BLaER1 (cell line): ENCODE measurements around the gene CDH4.

Experiments used
- H3K27ac ChIP-seq: shearing (Covaris generic); formaldehyde crosslinking; 2 replicates; pipeline ENCODE4 v1.8.1; 2022
- H3K27me3 ChIP-seq: shearing (Covaris generic); formaldehyde crosslinking; 2 replicates; pipeline ENCODE4 v1.8.1; 2022
- H3K36me3 ChIP-seq: shearing (Covaris generic); formaldehyde crosslinking; 2 replicates; pipeline ENCODE4 v1.8.1; 2022
- H3K4me1 ChIP-seq: shearing (Covaris generic); formaldehyde crosslinking; 2 replicates; pipeline ENCODE4 v1.8.1; 2022
- H3K4me2 ChIP-seq: shearing (Covaris generic); formaldehyde crosslinking; 2 replicates; pipeline ENCODE4 v1.8.1; 2022
- H3K4me3 ChIP-seq: shearing (Covaris generic); formaldehyde crosslinking; 2 replicates; pipeline ENCODE4 v1.8.1; 2022
- H3K9ac ChIP-seq: shearing (Covaris generic); formaldehyde crosslinking; 2 replicates; pipeline ENCODE4 v1.8.1; 2022
- H3K9me3 ChIP-seq: shearing (Covaris generic); formaldehyde crosslinking; 2 replicates; pipeline ENCODE4 v1.8.1; 2022
- H4K20me1 ChIP-seq: shearing (Covaris generic); formaldehyde crosslinking; 2 replicates; pipeline ENCODE4 v1.8.1; 2022
- Cebpa-rat ChIP-seq: shearing (Covaris generic); IDR thresholded peaks from 2 replicates; pipeline ENCODE4 v1.8.1; 2022

The CDH4 gene

DNA sequence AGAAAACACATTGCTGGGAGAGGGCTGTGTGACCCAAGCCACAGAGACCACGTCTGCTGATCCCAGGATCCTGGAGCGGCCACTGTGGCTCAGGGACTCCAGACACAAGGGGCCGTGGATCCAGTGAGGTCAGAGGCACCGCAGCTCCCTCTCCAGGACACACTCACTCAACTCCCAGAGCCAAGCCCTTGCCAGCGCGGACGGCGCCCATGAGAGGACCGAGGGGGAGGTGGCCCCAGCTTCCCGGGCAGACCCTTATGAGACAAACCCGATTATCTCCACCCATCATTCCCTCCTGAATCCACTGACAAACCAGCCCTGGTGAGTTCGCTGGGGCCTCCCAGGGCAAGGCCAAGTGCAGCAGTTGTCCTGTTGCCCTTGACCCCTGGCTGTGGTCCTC lies 612.4 kb downstream of the CDH4 start:
- H3K9me3 ChIP-seq: no peaks in the 10 kb centered on the region; the same call in none of the 2 replicates
- H3K4me2 ChIP-seq: peak overlapping the region; percentile 51; the same call in 1 of the 2 replicates
- no peak overlapping the region for H3K4me3 ChIP-seq
- peaks cover 15% of the 10 kb centered on the region for H4K20me1 ChIP-seq
- no peak overlapping the region for H3K27ac ChIP-seq
- H3K27me3 ChIP-seq: peaks cover 3% of the 10 kb centered on the region; the same call in 1 of the 2 replicates
- H3K4me1 ChIP-seq: peaks cover 39% of the 10 kb centered on the region
- H3K9ac ChIP-seq: no peak overlapping the region
- TF ChIP-seq Cebpa-rat: no peak
- H3K36me3 ChIP-seq: no peaks in the 10 kb centered on the region

- no peak overlapping the region for H3K4me3 ChIP-seq
These were observed 613.3 kb downstream of the CDH4 start for GRCh38 chr20:61865353-61865752.

GRCh38 chr20:61866165-61866564 lies 614.1 kb downstream of the CDH4 start:
- peaks cover 3% of the 10 kb centered on the region; the same call in 1 of the 2 replicates for H3K27me3 ChIP-seq
- H3K4me1 ChIP-seq: peaks cover 33% of the 10 kb centered on the region
- no peak overlapping the region for H3K27ac ChIP-seq
- no peak for TF ChIP-seq Cebpa-rat
- no peaks in the 10 kb centered on the region; the same call in none of the 2 replicates for H3K9me3 ChIP-seq
- H3K36me3 ChIP-seq: no peaks in the 10 kb centered on the region
- H4K20me1 ChIP-seq: peaks cover 8% of the 10 kb centered on the region
- H3K9ac ChIP-seq: no peak overlapping the region
- H3K4me3 ChIP-seq: no peak overlapping the region
- no peak overlapping the region for H3K4me2 ChIP-seq

More at GRCh38 chr20:61865353-61865752, 613.3 kb downstream of the CDH4 start:
- no peak overlapping the region for H3K27ac ChIP-seq
- peaks cover 3% of the 10 kb centered on the region; the same call in 1 of the 2 replicates for H3K27me3 ChIP-seq
- no peaks in the 10 kb centered on the region; the same call in none of the 2 replicates for H3K9me3 ChIP-seq
- H4K20me1 ChIP-seq: peaks cover 15% of the 10 kb centered on the region
- no peak overlapping the region for H3K4me2 ChIP-seq
- peaks cover 35% of the 10 kb centered on the region for H3K4me1 ChIP-seq
- no peaks in the 10 kb centered on the region for H3K36me3 ChIP-seq
- TF ChIP-seq Cebpa-rat: no peak
- H3K9ac ChIP-seq: no peak overlapping the region

DNA sequence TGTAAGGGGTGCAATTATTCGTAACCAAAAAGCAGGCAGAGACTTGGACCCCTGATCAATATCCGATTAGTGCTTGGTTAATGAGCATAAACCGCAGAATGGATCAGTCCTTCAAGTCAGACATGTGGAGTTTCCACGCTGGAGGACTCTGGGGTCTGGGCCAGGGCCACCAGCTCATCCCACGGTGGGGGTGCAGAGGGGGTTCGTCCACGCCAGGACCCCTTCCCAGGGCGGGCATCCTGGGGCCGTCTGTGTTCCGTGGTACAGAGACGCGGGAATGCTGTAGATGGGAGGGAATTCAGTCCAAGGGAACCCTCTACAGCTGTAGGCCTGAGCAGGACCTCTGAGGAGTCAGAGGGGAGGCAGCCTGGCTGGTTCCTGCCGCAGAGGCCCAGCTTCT lies 615.9 kb downstream of the CDH4 start:
- TF ChIP-seq Cebpa-rat: no peak
- H3K9ac ChIP-seq: no peak overlapping the region
- H3K4me2 ChIP-seq: no peak overlapping the region
- no peak overlapping the region for H3K27ac ChIP-seq
- H3K36me3 ChIP-seq: no peaks in the 10 kb centered on the region
- no peaks in the 10 kb centered on the region for H4K20me1 ChIP-seq
- peaks cover 20% of the 10 kb centered on the region for H3K4me1 ChIP-seq
- no peak overlapping the region for H3K4me3 ChIP-seq
- no peaks in the 10 kb centered on the region; the same call in none of the 2 replicates for H3K9me3 ChIP-seq
- peaks cover 3% of the 10 kb centered on the region; the same call in 1 of the 2 replicates for H3K27me3 ChIP-seq

GRCh38 chr20:61868466-61869090 lies 616.5 kb downstream of the CDH4 start:
- TF ChIP-seq Cebpa-rat: no peak
- Histone ChIP-seq H3K36me3 (no peaks in the 10 kb centered on the region), H3K9me3 (no peaks in the 10 kb centered on the region; the same call in none of the 2 replicates), H3K4me1 (peaks cover 19% of the 10 kb centered on the region), H4K20me1 (no peaks in the 10 kb centered on the region), H3K27me3 (peaks cover under 1% of the 10 kb centered on the region; the same call in 1 of the 2 replicates), H3K27ac (no peak overlapping the region), H3K4me2 (no peak overlapping the region), H3K9ac (no peak overlapping the region), H3K4me3 (no peak overlapping the region)

DNA sequence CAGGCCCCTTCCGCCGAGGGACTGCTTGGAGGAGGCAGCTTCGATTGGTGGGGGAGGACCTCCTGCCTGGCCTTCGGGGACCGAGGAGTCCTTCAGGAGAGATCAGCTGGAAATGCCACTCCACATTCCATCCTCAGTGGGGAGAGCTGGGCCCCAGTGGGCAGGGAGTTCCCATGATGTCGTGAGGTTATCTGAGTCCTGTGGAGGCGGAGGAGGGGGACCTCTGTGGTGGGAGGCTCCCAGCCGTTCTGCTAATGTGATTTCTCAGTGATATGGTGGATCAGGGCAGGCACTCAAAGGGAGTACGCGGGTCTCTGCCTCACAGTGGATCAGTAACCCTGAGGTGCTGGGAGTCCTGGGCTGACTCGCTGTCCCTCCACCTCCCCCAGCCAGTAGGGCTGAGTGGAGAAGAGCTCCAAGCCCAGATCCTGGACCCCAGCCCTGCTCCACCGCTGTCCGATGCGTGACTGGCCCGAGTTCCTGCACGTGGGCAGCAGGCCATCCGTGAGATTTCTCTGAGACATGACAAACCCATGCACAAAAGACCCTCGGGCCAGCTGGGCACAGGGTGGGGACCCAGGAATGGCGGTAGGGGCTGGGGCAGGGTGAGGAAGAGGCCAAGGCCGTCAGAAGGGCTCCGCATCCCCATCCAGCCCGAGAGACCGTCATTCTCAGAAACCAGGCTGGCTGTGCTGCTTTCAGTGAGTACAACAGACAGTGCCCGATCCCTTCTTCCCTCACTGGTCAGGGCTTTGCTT lies 617.9 kb downstream of the CDH4 start:
- H3K9me3 ChIP-seq: no peaks in the 10 kb centered on the region; the same call in none of the 2 replicates
- H3K9ac ChIP-seq: no peak overlapping the region
- no peaks in the 10 kb centered on the region for H4K20me1 ChIP-seq
- no peak overlapping the region; the same call in 1 of the 2 replicates for H3K4me2 ChIP-seq
- no peaks in the 10 kb centered on the region for H3K36me3 ChIP-seq
- no peak overlapping the region for H3K27ac ChIP-seq
- no peaks in the 10 kb centered on the region for H3K27me3 ChIP-seq
- H3K4me1 ChIP-seq: peaks cover 11% of the 10 kb centered on the region; the same call in 1 of the 2 replicates
- no peak overlapping the region for H3K4me3 ChIP-seq
- TF ChIP-seq Cebpa-rat: no peak

DNA sequence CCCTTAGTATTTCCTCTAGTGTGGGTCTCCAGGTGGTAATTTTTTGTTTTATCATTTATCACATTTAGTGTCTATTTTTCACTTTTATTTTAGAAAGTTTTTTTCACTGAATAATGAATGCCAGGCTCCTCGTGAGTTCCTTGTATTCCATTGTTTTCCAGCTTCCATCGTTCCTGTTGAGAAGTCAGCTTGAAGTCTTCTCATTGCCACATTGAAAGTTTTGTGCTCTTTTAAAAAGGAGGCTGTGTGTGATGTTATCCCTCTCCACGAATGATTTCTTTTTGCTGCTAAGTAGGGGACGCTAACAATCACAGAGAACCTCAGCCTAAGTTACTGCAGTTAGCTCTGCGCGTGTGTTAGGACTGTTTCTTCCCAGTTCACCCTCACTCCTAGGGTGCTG lies 619.1 kb downstream of the CDH4 start:
- Histone ChIP-seq H3K4me1 (peaks cover 11% of the 10 kb centered on the region; the same call in 1 of the 2 replicates), H3K4me3 (no peak overlapping the region), H3K9me3 (no peaks in the 10 kb centered on the region), H3K36me3 (no peaks in the 10 kb centered on the region), H3K27me3 (no peaks in the 10 kb centered on the region), H4K20me1 (no peaks in the 10 kb centered on the region), H3K27ac (no peak overlapping the region), H3K9ac (no peak overlapping the region), H3K4me2 (no peak overlapping the region)
- TF ChIP-seq Cebpa-rat: no peak

DNA sequence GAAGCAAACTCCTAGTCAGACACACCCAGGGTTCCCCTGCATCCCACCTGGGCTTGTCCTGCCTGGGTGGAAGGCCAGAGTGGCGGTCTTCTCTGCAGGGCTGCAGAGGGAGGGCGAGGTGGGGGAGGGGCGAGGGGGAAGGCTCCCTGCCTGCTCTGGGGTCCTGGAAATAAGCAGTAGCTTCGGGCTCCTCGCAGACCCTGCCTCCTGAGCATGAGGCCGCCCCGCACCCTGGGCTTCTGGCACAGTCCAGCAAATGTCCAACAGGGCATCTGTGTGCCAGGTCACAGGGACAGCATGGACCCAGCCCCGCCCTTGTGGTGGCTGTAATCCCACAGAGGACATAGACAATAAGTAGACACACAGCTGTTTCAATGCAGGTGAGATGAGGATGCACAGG lies 619.9 kb downstream of the CDH4 start:
- no peak overlapping the region for H3K27ac ChIP-seq
- no peak overlapping the region for H3K4me3 ChIP-seq
- H4K20me1 ChIP-seq: no peaks in the 10 kb centered on the region
- H3K36me3 ChIP-seq: no peaks in the 10 kb centered on the region
- H3K27me3 ChIP-seq: no peaks in the 10 kb centered on the region
- no peak for TF ChIP-seq Cebpa-rat
- no peak overlapping the region for H3K4me2 ChIP-seq
- H3K9ac ChIP-seq: no peak overlapping the region
- H3K4me1 ChIP-seq: peaks cover 11% of the 10 kb centered on the region; the same call in 1 of the 2 replicates
- H3K9me3 ChIP-seq: no peaks in the 10 kb centered on the region

- Histone ChIP-seq H3K9ac (no peak overlapping the region), H3K27me3 (no peaks in the 10 kb centered on the region), H3K4me1 (peaks cover 11% of the 10 kb centered on the region; the same call in 1 of the 2 replicates), H3K36me3 (no peaks in the 10 kb centered on the region), H4K20me1 (no peaks in the 10 kb centered on the region), H3K9me3 (no peaks in the 10 kb centered on the region), H3K4me2 (no peak overlapping the region), H3K4me3 (no peak overlapping the region), H3K27ac (no peak overlapping the region)
- no peak for TF ChIP-seq Cebpa-rat
These were observed 620.4 kb downstream of the CDH4 start for GRCh38 chr20:61872371-61872900.
